ENCODE measurements around the gene TMEM175.

GRCh38 chr4:900721-901120 is 31.5 kb upstream of the TMEM175 start:
- no peak for TF ChIP-seq CTCF (conservative IDR thresholded peaks at IDR 0.05)
- no peak for TF ChIP-seq EZH2 (IDR thresholded peaks at IDR 0.05; ENCODE audit: low read depth)
